ENCODE data around the gene PLEKHM3. TPM values are rescaled to one million over a fixed set of nuclear protein-coding genes. Genes with fewer than 3 reads are reported as not detected.

Gene PLEKHM3, protein sequence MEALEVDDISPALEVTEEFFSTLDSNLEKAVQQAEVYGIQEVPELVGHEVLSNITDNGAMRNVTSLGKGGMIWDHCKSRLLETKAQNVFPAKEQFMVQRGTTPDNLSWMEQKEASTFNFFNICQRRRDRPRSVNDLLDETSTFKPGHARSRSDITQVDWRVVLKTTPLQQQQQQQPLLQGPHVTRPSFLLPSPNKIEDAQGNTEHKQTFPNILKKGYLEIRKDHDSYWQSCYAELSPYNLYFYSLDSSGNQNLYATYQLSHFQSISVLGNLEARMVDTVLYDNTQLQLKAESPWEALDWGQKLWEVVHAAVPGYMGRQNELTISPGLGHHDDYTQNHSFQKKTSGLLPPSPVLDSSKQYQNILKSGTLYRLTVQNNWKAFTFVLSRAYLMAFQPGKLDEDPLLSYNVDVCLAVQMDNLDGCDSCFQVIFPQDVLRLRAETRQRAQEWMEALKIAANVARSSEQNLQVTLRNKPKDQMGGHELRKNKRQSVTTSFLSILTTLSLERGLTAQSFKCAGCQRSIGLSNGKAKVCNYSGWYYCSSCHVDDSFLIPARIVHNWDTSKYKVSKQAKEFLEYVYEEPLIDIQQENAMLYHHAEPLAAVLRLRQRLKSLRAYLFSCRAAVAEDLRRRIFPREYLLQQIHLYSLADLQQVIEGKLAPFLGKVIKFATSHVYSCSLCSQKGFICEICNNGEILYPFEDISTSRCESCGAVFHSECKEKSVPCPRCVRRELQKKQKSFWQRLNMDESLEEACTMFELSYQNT
- 2.1 to 3.3 TPM (median 2.3 TPM) in 5 replicates for total RNA-seq (2022; extraction: Qiagen RNA extraction)

DNA sequence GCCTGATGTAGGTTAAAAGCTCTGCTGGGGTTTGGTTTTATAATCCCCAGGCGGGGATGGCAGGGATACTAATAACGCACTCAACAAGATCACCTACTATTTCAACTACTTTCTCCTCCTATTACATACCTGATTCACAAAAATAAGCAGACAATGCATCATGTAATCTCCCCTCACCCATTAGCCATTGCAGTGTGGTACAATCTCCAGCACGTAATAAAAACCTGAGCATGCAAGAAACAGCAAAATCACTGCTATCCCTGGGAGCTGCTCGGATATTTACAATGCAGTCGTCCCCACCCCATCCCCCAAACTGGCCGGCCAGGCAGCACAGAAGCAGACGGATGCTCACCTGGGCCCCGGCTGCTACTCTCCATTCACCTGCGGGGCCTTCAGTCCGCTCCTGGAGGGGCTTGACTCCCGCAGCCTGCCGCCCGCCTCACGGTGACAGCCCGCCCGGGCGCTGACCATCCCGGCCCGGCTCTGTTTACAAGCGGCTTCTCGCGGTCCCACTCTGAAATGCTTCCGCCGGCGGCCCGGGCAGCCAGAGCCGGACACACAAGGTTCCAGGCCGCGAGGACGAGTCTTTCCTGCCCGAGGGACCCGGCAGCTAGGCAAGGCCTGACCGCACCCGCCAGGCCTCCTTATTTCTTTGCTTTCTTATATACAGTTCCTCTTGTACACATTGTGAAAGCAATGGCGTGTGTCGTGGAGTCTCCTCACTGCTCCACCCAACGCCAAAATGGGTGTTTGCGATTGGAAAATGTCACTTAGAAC lies at the start of gene PLEKHM3:
Gene PLEKHM3 (minus strand): TSS at position 491 of the 777 bp plus-strand sequence. CDS start 23,888 bp downstream, outside the sequence.

Other genes with a start within 250 kb of the PLEKHM3 start
- gene CRYGD, start 99.0 kb upstream of the PLEKHM3 start, total RNA-seq (2022; extraction: Qiagen RNA extraction): not detected in 5 replicates
- not detected in 5 replicates for gene CRYGC, start 104.3 kb upstream of the PLEKHM3 start, total RNA-seq (2022; extraction: Qiagen RNA extraction)
- gene CRYGB, start 120.6 kb upstream of the PLEKHM3 start, total RNA-seq (2022; extraction: Qiagen RNA extraction): not detected in 5 replicates
- gene CRYGA, start 138.1 kb upstream of the PLEKHM3 start, total RNA-seq (2022; extraction: Qiagen RNA extraction): not detected in 5 replicates
- not detected in 5 replicates for gene C2orf80, start 164.5 kb upstream of the PLEKHM3 start, total RNA-seq (2022; extraction: Qiagen RNA extraction)
- gene IDH1, start 229.5 kb upstream of the PLEKHM3 start, total RNA-seq (2022; extraction: Qiagen RNA extraction): 77.3 to 83.2 TPM (median 82.3 TPM) in 5 replicates
- gene PIKFYVE, start 240.7 kb upstream of the PLEKHM3 start, total RNA-seq (2022; extraction: Qiagen RNA extraction): 4.7 to 7.6 TPM (median 6.9 TPM) in 5 replicates

All from A549 treated with Mapracorat at 1 μM for 4 hours (cell line).